Measurements from ENCODE around the gene SETD2.

- TF ChIP-seq CTCF (conservative IDR thresholded peaks at IDR 0.05; ENCODE audit: low read length) (no peak), EZH2phosphoT487 (IDR thresholded peaks at IDR 0.05; ENCODE audit: borderline replicate concordance, low read depth, low read length) (no peak)
Measured at GRCh38 chr3:47092090-47092489, 71.8 kb downstream of the SETD2 start.
